NCI-H1417 (cell line): ENCODE measurements around the gene IGLL5.
A peak's percentile ranks its signal among the peaks of the same experiment; 100 is the strongest.
"Not testable (repeated sequence)": the region's sequence is repeated elsewhere in the genome, so short reads cannot be mapped to it uniquely, and the experiment has no call there.

Experiments used
- DNase-seq, 3 experiments: peaks; one replicate each; lab custom pipeline; 2025; lab: John Stamatoyannopoulos, UW

The IGLL5 gene

DNA sequence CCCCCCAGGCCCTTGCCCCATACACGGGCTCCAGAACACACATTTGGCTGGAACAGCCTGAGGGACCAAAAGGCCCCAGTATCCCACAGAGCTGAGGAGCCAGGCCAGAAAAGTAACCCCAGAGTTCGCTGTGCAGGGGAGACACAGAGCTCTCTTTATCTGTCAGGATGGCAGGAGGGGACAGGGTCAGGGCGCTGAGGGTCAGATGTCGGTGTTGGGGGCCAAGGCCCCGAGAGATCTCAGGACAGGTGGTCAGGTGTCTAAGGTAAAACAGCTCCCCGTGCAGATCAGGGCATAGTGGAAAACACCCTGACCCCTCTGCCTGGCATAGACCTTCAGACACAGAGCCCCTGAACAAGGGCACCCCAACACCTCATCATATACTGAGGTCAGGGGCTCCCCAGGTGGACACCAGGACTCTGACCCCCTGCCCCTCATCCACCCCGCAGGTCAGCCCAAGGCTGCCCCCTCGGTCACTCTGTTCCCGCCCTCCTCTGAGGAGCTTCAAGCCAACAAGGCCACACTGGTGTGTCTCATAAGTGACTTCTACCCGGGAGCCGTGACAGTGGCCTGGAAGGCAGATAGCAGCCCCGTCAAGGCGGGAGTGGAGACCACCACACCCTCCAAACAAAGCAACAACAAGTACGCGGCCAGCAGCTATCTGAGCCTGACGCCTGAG, 13.1 kb downstream of the IGLL5 start:
- not testable (repeated sequence) for DNase-seq

DNA sequence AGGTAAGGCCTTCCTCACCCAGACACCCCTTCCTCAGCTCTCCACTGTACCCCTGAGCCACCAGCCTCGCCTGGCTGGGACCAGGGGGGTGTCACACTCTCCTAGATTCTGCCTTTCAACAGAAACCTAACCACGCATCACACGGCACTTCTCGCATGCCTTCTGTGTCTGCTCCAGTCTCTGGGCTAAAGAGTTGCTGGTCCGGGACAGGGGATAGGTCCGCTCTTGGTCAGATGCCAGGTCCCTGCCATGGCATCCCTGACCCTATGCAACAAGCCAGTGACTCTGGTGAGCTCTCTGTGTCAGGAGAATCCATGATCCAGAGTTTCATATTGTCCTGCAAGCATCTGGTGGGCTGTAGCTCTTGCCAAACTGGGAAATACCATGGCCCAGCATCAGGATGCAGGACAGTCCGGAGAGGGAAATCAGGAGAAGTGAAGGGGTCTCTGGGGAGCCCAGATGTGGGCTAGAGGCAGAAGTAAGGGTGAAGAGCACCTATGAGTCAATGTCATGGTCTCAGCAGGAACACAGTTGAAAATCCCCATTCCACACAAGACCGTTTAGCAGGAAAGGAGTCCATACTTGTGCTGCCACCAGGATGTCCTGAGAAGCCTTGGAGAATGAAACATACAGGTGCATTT, 14.1 kb downstream of the IGLL5 start:
- DNase-seq, result no peak

DNA sequence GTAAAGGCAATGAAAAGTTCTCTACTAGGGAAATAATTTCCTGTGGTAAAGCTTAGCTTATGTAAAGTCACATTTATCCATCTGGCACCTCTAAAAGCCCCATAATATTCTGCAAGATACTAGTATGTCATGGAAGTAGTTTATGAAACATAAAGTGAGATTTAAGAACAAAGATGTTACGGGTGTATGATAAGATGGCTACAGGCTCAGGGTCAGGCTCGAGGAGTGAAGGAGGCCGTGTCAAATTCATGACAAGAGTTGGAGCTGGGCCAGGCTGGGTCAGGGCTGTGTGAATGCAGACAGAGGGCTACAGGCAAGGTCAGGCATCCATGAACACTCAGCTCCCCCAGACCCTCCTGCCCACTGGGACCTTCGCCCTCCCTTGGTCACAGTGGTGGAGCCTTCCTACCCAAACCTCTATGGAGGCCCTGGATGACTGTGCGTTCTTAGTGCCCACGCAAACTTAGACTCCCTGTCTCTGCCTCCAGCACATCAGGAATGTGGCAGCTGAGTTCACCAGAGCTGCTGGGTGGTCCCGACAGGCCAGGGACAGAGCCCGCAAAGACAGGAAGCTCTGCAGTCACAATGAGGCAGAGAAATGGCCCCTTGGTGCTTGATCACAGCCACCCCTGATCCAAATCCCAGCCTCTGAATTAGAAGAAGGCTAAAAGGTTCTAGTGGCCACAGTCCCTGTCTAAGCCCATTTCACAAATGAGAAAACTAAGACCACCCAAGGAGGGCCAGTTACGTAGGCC, 14.8 kb downstream of the IGLL5 start:
- peak in 1 of 3 experiments; percentile 7 for DNase-seq

DNA sequence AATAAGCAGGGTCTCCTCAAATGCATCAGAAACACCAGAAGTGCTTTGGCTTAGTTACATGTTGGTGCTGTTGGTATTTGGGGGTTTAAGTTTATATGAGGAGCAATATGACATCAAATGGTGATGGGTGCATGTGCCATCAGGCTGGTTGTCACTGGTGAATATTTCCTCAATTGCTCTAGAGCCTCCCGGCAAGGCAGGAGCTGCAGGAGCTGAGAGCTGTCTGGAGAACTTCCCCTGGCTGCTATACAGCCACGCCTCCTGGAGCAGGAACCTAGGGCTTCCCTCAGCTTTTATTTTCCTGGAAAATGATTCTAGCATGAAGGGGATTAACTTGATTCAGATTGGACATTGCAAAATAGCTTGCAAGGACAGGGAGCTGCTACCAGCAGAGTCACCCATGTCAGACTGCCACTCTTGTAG, 15.8 kb downstream of the IGLL5 start:
- peak in 1 of 3 experiments; percentile 32 for DNase-seq

DNA sequence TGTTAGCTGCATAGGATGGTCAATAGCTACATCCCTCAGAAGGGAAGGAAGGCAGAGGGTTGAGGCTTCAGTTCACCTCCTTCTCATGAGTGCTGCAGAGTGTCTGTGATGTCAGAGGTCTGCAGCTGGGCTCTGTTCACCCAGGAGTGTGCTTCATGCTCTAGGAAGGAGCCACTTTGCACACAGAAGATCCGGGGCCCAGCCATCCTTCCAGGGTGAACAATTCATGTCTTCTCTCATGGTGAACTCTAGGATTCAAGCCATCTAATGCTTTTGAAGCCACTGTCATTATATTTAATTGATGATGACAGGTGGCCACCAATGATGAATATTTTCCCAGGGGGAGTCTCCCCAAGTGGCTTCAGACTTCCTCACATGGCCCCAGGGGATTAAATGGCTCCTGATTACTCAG, 16.2 kb downstream of the IGLL5 start:
- peak in 1 of 3 experiments; percentile 33 for DNase-seq

DNA sequence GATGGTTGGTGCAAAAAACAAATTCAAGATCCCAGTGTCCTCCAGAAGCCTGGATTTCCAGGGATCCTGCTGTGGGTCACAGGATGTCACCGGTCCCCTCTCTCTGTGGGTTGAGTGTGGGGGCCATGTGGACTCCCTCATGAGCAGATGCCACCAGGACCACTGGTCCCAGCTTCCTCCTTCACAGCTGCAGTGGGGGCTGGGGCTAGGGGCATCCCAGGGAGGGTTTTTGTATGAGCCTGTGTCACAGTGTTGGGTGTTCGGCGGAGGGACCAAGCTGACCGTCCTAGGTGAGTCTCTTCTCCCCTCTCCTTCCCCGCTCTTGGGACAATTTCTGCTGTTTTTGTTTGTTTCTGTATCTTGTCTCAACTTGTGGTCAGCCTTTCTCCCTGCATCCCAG, 17.1 kb downstream of the IGLL5 start:
- peak in 1 of 3 experiments; percentile 2 for DNase-seq

DNA sequence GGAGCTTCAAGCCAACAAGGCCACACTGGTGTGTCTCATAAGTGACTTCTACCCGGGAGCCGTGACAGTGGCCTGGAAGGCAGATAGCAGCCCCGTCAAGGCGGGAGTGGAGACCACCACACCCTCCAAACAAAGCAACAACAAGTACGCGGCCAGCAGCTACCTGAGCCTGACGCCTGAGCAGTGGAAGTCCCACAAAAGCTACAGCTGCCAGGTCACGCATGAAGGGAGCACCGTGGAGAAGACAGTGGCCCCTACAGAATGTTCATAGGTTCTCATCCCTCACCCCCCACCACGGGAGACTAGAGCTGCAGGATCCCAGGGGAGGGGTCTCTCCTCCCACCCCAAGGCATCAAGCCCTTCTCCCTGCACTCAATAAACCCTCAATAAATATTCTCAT, 18.8 kb downstream of the IGLL5 start:
- DNase-seq, result not testable (repeated sequence)

DNA sequence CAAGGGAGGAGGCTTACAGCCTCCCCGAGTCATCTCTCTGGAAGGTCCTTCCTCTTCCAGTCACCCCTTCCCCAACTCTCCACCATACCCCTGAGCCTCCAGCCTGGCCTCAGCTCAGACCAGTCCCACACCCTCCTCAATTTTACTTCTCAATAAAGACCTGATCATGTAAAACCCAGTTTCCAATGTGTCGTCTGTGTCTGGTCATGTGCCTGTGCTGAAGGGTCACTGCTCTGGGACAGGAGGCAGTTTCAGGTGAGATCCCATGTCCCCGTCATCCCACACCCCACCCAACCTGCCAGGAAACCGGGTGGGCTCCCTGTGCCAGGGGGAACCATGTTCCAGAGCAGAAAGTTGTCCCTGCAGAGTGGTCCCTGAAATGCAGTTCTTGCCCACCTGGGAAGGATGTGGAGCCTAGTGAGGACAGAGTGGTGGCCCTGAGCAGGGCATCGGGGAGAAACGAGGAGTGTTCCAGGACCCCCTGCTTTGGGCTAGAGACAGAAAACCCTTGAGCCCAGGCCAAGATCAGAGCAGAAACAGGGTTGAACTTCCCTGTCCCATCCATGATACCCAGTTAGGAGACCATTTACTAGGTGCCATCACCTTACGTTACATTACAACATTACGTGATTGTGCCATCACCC, 19.4 kb downstream of the IGLL5 start:
- no peak for DNase-seq

DNA sequence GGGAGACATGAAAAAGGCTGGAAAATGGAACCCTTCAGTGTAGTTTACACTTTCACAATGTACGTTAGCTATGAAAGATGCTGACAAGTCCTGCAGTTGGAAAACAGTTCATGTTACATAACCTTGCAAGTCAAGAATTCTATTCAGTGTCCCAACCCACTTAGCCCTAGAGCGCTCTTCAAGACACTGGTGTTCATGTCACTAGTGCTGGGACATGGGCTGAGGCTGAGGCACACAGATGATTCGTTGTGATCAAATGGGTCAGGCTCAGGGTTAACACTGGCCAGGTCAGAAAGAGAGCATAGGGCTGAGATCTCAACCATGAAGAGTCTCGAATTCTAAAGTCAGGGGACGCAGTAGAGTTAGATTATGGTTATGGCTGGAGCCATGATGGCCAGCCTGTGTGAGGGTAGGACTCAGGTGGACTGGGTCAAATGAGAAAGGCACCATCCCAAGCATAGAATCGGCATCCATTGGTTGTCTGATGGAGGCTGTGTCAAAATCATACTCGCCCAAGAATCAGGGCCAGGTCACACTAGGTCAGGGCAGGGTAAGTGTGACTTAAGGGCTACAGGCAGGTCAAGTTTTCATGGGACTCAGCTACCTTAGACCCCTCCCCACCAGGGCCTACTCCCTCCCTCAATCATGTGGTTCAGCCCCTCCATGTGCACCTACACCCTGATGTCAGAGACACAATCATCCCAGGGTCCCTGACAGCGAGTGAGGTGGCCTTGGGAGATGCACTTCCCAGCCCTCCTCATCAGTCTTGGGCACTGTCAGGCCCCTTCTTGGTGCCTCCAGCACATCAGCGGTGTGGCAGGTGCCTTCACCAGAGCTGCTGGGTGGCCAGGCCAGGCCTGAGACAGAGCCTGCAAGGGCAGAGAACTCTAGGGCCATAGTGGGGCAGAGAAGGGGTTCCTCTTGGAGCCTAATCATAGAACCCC, 20.2 kb downstream of the IGLL5 start:
- DNase-seq, result no peak

DNA sequence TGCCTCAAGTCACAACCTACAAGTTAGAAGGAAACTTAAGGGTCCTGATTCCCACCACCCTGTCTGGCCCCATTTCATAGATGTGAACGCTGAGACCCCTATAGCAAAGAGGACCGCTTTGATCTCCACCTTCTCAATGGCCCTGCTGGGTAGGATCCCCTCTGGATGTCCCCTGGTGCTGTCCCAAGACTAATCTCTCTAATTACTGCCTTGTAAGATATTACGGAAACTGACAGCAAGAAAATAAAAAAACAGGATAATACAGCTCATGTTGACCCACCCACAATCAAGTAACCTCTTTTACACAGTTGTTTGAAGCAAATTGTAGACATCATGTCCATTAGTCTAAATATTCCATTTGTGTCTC, 20.9 kb downstream of the IGLL5 start:
- no peak for DNase-seq

DNA sequence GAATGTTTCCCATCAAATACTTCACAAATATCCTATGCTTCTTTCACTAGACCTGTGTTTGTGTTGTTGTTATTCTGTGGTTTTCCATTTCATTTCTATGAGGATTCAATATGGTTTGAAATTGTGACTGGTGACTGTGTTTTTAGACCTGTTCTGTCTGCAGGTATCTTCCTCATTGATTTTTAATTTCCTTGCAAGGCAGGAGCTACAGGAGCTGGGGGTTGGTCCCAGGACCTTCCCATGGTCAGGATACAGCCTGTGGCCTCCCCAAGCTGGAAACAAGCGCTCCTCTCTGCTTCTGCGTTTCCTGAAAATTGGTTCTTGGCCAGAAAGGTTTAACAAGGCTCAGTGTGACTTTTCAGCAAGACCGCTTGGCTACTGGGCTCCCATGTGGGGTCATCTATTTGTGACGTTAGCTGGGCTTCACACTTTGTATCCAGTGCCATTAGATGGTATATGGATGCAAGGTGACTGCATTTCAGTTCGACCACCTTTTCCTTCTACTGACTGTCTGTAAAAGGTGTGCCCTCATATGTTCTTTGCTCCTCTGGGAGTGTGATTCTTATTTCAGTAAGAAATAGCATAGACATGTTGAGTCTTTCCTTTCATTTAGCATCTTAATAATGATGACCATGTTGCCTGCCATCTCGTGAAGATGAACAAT, 21.5 kb downstream of the IGLL5 start:
- no peak for DNase-seq

DNA sequence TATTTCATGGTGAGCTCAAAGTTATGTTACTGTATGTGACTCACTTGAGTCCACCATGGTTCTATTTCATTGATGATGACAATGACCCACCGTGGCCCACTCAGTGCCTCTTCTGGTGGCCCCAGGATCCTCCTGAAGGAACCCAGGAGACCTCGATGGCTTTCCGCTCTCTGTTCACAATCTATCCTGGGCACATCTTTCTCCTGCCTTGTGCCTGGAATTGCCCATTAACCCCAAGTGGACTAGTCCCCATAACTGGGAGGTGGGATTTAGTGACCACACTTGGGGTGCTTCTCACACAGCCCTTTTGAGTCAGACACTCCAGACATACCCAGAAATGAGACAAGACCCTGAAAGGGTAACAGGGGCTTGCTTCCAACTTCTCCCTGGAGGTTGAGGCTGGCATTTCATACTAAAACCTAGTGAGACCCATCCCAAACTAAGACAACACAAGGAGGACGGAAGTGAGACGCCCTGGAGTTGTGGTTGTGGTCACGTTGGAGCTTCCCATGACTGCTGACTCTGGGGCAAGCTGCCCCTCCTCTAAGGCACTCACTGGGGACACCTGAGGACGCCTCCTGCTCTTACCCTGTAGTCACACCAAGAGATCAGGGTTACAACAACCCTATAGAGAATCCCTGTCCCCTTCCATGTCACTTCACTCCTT, 22.1 kb downstream of the IGLL5 start:
- no peak for DNase-seq

DNA sequence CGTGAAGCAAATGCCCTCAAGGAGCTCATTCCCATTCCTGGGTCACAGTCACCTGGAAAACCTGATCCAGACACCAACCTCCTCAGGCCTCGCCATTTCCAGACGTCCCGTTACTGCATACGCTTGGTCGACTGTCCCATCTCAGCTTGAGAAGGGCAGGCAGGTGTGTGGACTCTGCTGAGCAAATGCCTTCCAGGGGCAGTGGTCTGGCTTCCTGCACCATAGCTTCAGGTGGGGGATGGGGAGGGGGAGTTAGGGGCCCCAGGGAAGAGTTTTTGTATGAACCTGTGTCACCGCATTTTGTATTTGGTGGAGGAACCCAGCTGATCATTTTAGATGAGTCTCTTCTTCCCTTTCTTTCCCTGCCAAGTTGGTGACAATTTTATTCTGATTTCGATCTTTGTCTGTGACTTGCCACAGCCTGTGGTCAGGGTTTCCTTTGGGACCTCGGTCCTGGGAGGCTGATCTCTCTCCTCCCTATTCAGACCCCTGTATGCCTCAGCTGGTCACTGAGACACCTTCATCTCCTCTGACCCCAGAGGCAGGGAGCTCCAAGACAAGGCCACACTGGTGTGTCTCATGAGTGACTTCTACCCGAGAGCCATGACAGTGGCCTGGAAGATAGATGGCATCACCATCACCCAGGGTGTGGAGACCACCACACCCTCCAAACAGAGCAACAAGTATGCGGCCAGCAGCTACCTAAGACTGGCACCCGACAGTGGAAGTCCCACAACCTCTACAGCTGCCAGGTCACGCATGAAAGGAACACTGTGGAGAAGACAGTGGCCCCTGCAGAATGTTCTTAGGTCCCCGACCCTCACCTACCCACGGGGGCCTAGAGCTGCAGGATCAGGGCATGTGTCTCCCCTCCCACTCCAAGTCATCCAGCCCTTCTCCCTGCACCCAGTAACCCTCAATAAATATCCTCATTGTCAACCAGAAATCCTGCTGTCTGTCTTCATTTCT, 22.9 kb downstream of the IGLL5 start:
- DNase-seq, result no peak

DNA sequence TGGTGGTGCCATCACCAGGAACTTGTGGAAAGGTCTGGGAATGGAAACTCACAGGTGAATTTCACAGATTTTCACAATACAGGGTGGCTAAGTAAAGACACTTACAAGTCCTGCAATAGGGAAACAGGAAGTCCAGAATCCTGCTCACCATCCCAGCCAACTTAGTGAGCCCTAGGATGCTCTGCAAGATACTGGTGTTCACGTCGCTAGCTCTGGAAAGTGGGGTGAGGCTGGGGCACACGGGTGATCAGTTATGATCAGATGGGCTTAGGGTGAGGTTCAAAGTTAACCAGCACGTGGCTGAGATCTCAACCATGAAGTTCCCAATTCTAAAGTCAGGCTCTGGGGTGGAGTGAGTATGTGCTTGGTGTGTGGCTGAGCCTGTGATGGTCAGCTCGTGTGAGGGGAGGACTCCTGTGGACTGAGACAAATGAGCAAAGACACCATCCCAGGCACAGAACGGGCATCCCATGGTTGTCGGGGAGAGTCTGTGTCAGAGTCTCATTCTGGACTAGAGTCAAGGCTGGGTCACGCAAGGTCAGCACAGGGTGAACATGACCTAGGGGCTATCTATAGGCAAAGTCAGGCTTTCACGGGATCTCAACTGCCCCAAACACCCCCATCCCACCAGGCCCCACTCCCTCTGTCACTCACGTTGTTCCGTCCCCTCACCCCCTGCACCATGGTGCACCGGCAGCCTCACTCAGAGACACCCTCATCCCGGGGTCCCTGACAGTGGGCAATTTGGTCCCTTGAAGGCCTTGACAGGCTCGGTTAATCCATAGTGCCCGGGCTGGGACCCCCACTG, 23.9 kb downstream of the IGLL5 start:
- no peak for DNase-seq

DNA sequence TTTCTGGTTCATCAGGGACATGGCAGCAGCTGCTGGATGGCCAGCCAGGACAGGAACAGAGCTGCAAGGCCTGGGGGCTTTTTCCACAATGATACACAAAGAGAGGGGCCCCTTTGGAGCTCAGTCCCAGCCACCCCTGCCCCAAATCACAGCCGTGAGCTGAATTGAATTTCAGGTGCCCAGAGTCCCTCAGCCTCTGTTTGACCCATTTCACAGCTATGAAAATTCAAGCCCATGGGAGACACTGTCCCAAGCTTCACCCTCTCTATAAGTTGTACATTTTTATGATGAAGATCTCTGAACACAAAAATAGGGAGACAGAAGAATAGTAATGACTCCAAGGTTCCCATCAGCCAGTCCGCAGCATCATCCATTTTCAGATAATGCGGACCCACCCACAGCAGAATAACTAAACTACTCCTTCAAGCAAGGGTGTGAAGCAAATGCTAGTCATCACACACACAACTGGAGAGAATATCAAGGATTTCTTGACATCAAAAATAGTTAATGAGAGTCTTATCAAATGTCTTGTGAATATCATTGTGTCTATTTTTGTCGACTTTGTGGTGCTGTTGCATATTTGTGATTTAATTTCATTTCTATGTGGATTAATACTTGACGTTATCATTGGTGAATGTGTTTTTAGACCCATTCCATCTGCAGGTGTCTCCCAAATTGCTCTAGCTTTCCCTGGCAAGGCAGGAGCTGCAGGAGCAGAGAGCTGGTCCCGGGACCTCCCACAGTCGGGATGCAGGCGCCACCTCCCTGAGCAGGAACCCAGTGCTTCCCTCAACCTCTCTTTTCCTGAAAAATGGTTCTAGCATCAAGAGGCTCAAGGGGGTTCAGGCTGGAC, 24.7 kb downstream of the IGLL5 start:
- no peak for DNase-seq

DNA sequence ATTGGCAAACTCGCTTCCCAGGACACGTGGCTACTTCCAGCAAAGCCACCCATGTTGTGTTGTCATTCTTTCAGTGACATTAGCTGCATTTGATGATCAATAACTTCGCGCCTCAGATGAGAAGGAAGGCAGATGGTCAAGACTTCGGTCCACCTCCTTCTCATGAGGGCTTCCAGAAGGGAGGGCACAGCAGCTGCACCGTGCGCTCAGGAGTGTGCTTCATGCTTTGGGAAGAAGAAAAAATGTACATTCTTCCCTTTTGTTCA, 25.3 kb downstream of the IGLL5 start:
- no peak for DNase-seq

DNA sequence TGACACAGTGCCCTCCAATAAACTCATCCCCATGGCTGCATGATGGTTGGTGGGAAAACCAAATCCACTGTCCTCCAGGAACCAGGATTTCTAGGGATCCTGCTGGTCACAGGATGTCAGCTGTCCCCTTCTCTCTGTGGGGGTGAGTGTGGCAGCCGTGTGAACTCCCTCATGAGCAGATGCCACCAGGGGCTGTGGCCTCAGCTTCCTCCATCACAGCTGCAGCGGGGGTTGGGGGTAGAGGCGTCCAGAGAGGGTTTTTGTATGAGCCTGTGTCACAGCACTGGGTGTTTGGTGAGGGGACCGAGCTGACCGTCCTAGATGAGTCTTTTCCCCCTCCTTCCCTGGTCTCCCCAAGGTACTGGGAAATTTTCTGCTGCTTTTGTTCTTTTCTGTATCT, 26.4 kb downstream of the IGLL5 start:
- no peak for DNase-seq
